Tibial nerve (tissue), 3 donors: ENCODE measurements around the gene UBE2O.

Source experiments
- POLR2A ChIP-seq, 2 donors: fragments of 450-650 bp; IDR thresholded peaks; one replicate each; pipeline ENCODE4 v1.6.1; 2017; ENCODE audit warnings: antibody characterized with exemption in 2 of 2, mild to moderate bottlenecking in 2 of 2, moderate library complexity in 2 of 2
- TF ChIP-seq, protein P1 (sequence below), 5 experiments: fragments of 200-600 bp in 3 of 5; fragments of 450-650 bp in 2 of 5; sonication (generic) in 3 of 5; IDR thresholded peaks; one replicate each; pipeline ENCODE4 v1.5.1; 2016 to 2019; ENCODE audit warnings: antibody characterized with exemption in 5 of 5, mild to moderate bottlenecking in 3 of 5, moderate library complexity in 2 of 5

DNA sequence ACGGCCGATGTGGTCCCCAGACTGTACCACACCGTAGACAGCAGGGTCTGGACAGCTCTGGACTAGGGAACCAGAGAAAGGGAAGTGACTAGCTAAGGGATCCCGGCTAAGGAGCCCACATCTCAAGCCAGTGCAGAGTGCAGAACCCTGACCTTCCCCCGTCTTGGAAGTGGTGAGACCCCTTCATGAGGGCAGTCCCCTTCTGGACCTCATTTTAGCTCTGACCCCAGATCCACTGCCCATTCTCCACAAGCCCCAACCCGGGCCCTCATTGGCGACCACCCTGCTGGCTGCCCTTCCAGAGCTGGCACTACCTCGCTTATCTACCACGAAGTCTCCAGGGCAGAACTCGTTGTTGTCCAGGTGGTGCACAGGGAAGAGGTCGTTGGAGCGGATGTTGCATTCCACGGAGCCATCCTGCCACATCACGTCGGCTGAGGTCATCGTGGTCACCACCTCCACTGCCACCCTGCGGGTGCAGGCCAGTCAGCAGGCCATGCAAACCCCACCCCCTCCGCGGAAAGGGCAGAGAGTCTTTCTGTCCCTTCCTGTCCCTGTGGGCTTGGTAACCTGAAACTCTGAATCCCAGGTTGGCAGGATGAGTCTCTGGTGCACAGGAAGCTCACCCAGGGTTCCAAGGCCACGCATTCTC is 54.3 kb downstream of the UBE2O start:
- no peak for TF ChIP-seq POLR2A (IDR thresholded peaks at IDR 0.05)
- TF ChIP-seq, protein P1, sequence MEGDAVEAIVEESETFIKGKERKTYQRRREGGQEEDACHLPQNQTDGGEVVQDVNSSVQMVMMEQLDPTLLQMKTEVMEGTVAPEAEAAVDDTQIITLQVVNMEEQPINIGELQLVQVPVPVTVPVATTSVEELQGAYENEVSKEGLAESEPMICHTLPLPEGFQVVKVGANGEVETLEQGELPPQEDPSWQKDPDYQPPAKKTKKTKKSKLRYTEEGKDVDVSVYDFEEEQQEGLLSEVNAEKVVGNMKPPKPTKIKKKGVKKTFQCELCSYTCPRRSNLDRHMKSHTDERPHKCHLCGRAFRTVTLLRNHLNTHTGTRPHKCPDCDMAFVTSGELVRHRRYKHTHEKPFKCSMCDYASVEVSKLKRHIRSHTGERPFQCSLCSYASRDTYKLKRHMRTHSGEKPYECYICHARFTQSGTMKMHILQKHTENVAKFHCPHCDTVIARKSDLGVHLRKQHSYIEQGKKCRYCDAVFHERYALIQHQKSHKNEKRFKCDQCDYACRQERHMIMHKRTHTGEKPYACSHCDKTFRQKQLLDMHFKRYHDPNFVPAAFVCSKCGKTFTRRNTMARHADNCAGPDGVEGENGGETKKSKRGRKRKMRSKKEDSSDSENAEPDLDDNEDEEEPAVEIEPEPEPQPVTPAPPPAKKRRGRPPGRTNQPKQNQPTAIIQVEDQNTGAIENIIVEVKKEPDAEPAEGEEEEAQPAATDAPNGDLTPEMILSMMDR (IDR thresholded peaks at IDR 0.05) = no peak
